ENCODE results near the gene PLCB4.

The PLCB4 gene

GRCh38 chr20:9407805-9408421, 339.0 kb downstream of the PLCB4 start:
- Histone ChIP-seq H3K27ac (no peak overlapping the region), H3K9ac (no peak overlapping the region), H4K20me1 (no peaks in the 10 kb centered on the region), H3K4me1 (peaks cover 0 to 21% (median 12%) of the 10 kb centered on the region in 10 experiments; a peak in 12 of 20 replicates), H3K9me3 (replicated peaks in 1 of 11) (no peaks in the 10 kb centered on the region), H3K4me3 (no peak overlapping the region), H3K36me3 (no peaks in the 10 kb centered on the region), H3K4me2 (no peak overlapping the region), H3K27me3 (no peaks in the 10 kb centered on the region)
- no peak for TF ChIP-seq Cebpa-rat (IDR thresholded peaks at IDR 0.05)

- H3K9ac ChIP-seq = no peak overlapping the region
- no peaks in the 10 kb centered on the region for H3K9me3 ChIP-seq (replicated peaks in 1 of 11)
- no peak overlapping the region for H3K4me3 ChIP-seq
- no peaks in the 10 kb centered on the region for H3K36me3 ChIP-seq
- H3K4me2 ChIP-seq = no peak overlapping the region
- no peak for TF ChIP-seq Cebpa-rat (IDR thresholded peaks at IDR 0.05)
- no peaks in the 10 kb centered on the region for H3K27me3 ChIP-seq
- peaks cover 0 to 21% (median 12%) of the 10 kb centered on the region in 10 experiments; a peak in 12 of 20 replicates for H3K4me1 ChIP-seq
- H3K27ac ChIP-seq = no peak overlapping the region
- H4K20me1 ChIP-seq = no peaks in the 10 kb centered on the region
Measured at GRCh38 chr20:9408422-9409300, 339.8 kb downstream of the PLCB4 start.

GRCh38 chr20:9409352-9409751, 340.5 kb downstream of the PLCB4 start:
- no peak for TF ChIP-seq Cebpa-rat (IDR thresholded peaks at IDR 0.05)

GRCh38 chr20:9409981-9410380, 341.1 kb downstream of the PLCB4 start:
- peaks cover 0 to 32% (median 14%) of the 10 kb centered on the region in 10 experiments; a peak in 12 of 20 replicates for H3K4me1 ChIP-seq
- no peak overlapping the region for H3K4me2 ChIP-seq
- no peaks in the 10 kb centered on the region for H3K27me3 ChIP-seq
- TF ChIP-seq Cebpa-rat (IDR thresholded peaks at IDR 0.05) = no peak
- H4K20me1 ChIP-seq = no peaks in the 10 kb centered on the region
- H3K4me3 ChIP-seq = no peak overlapping the region
- H3K9me3 ChIP-seq (replicated peaks in 1 of 11) = no peaks in the 10 kb centered on the region
- H3K36me3 ChIP-seq = no peaks in the 10 kb centered on the region
- H3K9ac ChIP-seq = no peak overlapping the region
- no peak overlapping the region for H3K27ac ChIP-seq

More at GRCh38 chr20:9409352-9409751, 340.5 kb downstream of the PLCB4 start:
- Histone ChIP-seq H3K9me3 (replicated peaks in 1 of 11) (no peaks in the 10 kb centered on the region), H3K36me3 (no peaks in the 10 kb centered on the region), H4K20me1 (no peaks in the 10 kb centered on the region), H3K9ac (no peak overlapping the region), H3K4me3 (no peak overlapping the region), H3K27me3 (no peaks in the 10 kb centered on the region), H3K4me1 (peaks cover 0 to 28% (median 14%) of the 10 kb centered on the region in 10 experiments; a peak in 12 of 20 replicates), H3K27ac (no peak overlapping the region), H3K4me2 (no peak overlapping the region)

GRCh38 chr20:9411833-9412232, 342.9 kb downstream of the PLCB4 start:
- H3K9ac ChIP-seq = no peak overlapping the region
- no peak overlapping the region for H3K4me3 ChIP-seq
- H3K27ac ChIP-seq = no peak overlapping the region
- no peaks in the 10 kb centered on the region for H4K20me1 ChIP-seq
- no peaks in the 10 kb centered on the region for H3K27me3 ChIP-seq
- H3K9me3 ChIP-seq (replicated peaks in 1 of 11) = no peaks in the 10 kb centered on the region
- peaks cover 0 to 32% (median 14%) of the 10 kb centered on the region in 10 experiments; a peak in 12 of 20 replicates for H3K4me1 ChIP-seq
- H3K36me3 ChIP-seq = no peaks in the 10 kb centered on the region
- no peak for TF ChIP-seq Cebpa-rat (IDR thresholded peaks at IDR 0.05)
- peak overlapping the region in 8 of 11 experiments; percentile 1 to 51 (median 40); a peak in 11 of 22 replicates for H3K4me2 ChIP-seq

- no peak for TF ChIP-seq Cebpa-rat (IDR thresholded peaks at IDR 0.05)
- H4K20me1 ChIP-seq = no peaks in the 10 kb centered on the region
- H3K4me1 ChIP-seq = peaks cover 0 to 32% (median 14%) of the 10 kb centered on the region in 10 experiments; a peak in 12 of 20 replicates
- no peak overlapping the region for H3K9ac ChIP-seq
- H3K4me2 ChIP-seq = peak overlapping the region in 7 of 11 experiments; percentile 1 to 51 (median 40); a peak in 9 of 22 replicates
- H3K27ac ChIP-seq = no peak overlapping the region
- no peaks in the 10 kb centered on the region for H3K9me3 ChIP-seq (replicated peaks in 1 of 11)
- no peak overlapping the region for H3K4me3 ChIP-seq
- H3K36me3 ChIP-seq = no peaks in the 10 kb centered on the region
- no peaks in the 10 kb centered on the region for H3K27me3 ChIP-seq
Measured at GRCh38 chr20:9412309-9412708, 343.4 kb downstream of the PLCB4 start.

- no peak overlapping the region for H3K4me3 ChIP-seq
- no peaks in the 10 kb centered on the region for H4K20me1 ChIP-seq
- H3K4me2 ChIP-seq = no peak overlapping the region
- H3K27me3 ChIP-seq = no peaks in the 10 kb centered on the region
- TF ChIP-seq Cebpa-rat (IDR thresholded peaks at IDR 0.05) = no peak
- no peaks in the 10 kb centered on the region for H3K36me3 ChIP-seq
- no peak overlapping the region for H3K27ac ChIP-seq
- peaks cover 0 to 32% (median 14%) of the 10 kb centered on the region in 10 experiments; a peak in 12 of 20 replicates for H3K4me1 ChIP-seq
- H3K9ac ChIP-seq = no peak overlapping the region
- H3K9me3 ChIP-seq (replicated peaks in 1 of 11) = no peaks in the 10 kb centered on the region
Measured at GRCh38 chr20:9413001-9413400, 344.1 kb downstream of the PLCB4 start.

- Histone ChIP-seq H3K36me3 (no peaks in the 10 kb centered on the region), H3K4me2 (no peak overlapping the region), H3K4me1 (peaks cover 0 to 32% (median 14%) of the 10 kb centered on the region in 10 experiments; a peak in 12 of 20 replicates), H4K20me1 (no peaks in the 10 kb centered on the region), H3K4me3 (no peak overlapping the region), H3K9ac (no peak overlapping the region), H3K27ac (no peak overlapping the region), H3K9me3 (replicated peaks in 1 of 11) (no peaks in the 10 kb centered on the region), H3K27me3 (no peaks in the 10 kb centered on the region)
- no peak for TF ChIP-seq Cebpa-rat (IDR thresholded peaks at IDR 0.05)
Measured at GRCh38 chr20:9415426-9415825, 346.5 kb downstream of the PLCB4 start.

- no peak for TF ChIP-seq Cebpa-rat (IDR thresholded peaks at IDR 0.05)
- Histone ChIP-seq H3K4me1 (peaks cover 0 to 25% (median 11%) of the 10 kb centered on the region in 10 experiments; a peak in 12 of 20 replicates), H3K9me3 (replicated peaks in 1 of 11) (no peaks in the 10 kb centered on the region), H3K4me3 (no peak overlapping the region), H3K27ac (no peak overlapping the region), H3K4me2 (no peak overlapping the region), H3K27me3 (no peaks in the 10 kb centered on the region), H3K9ac (no peak overlapping the region), H3K36me3 (no peaks in the 10 kb centered on the region), H4K20me1 (no peaks in the 10 kb centered on the region)
Measured at GRCh38 chr20:9416421-9416820, 347.5 kb downstream of the PLCB4 start.

All from BLaER1 treated with 17β-estradiol and CSF1 and Interleukin-3, amounts not matched to agents 10 nM and 100 nM (cell line).